Stimulated activated CD4-positive, alpha-beta T cell treated with anti-CD3 and anti-CD28 coated beads, Interleukin-2, amount 100 ng/mL, for 24 hours (primary cell): Measurements from ENCODE around the gene ZNF732.
"Not testable (repeated sequence)": the region's sequence is repeated elsewhere in the genome, so short reads cannot be mapped to it uniquely, and the experiment has no call there.

Experiments used
- DNase-seq, 2 donors: peaks; one replicate each; pipeline ENCODE4 v3.0.0-alpha.2; 2020

The ZNF732 gene

DNA sequence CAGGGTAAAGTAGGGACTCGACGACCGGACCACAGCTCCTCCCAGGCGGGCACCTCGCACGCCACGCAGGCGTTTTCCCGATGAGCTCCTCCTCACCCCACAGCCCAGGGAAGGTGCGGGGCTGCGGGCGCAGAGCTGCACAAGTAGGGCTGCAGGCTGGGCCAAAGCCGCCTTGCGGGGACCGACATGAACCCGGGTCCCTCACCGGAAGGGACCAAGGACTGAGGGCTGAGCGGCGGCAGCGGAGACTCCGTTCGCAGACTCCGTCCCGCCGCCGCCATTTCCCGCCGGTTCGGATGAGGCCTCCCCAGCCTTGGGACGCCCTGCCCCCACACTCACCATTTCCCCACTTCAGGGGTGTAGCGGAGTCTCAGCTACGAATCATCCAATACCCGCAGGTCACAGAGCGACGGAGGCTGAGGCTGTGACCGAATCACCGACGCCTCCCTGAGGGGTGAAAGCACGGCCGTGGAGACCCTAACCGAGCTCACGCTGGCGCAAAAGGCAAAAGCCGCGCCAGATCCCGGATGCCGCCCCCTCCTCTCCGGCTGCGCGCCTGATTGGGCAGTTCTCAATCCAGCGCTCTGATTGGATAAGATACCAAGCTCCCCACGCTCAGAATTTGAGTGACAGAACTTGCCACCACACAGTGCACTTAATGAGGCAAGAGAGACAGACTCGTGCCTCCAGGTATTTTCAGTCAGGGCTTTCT is at the start of gene ZNF732:
Gene ZNF732, minus strand, starts transcription at position 506 of the 712 bp plus-strand sequence. Its CDS starts 164 bp downstream, at position 342.
- DNase-seq = no peak

DNA sequence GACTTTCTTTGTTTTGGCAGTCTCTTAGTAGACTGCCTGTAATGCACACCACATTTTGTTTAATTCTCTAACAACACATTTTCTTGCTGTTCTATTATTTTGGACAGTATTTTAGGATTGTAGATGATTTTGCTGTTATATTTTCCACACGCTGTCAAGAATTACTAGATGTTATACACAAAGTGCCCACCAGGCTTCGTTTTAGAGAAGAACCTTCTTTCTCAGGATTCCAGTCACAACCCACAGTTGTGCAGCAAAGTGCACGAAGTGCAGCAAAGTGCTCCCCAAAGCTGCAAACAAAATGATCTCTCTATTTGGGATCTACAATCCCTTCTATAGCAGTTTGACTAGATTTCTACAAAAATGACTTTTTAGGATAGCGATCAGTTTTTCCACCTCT is 34.7 kb upstream of the ZNF732 start:
- no peak for DNase-seq

DNA sequence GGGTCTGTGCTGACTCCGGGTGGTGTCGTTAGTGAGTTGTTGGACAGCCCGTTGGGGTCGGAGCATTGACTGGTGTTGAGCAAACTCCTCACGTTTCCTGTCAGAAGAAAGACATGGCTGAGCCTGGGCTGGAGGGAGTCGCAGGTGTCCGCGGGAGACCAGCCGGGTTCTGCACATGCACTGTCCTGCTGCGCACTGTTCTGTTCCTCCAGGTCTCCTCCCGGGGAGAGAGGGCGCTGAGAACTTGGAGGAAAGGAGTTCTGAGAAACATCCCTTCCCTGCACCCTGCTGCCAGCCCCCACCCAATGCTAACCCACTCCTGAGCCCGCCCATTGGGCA is 33.5 kb upstream of the ZNF732 start:
- DNase-seq = peak in 1 of 2 donors; percentile 4

DNA sequence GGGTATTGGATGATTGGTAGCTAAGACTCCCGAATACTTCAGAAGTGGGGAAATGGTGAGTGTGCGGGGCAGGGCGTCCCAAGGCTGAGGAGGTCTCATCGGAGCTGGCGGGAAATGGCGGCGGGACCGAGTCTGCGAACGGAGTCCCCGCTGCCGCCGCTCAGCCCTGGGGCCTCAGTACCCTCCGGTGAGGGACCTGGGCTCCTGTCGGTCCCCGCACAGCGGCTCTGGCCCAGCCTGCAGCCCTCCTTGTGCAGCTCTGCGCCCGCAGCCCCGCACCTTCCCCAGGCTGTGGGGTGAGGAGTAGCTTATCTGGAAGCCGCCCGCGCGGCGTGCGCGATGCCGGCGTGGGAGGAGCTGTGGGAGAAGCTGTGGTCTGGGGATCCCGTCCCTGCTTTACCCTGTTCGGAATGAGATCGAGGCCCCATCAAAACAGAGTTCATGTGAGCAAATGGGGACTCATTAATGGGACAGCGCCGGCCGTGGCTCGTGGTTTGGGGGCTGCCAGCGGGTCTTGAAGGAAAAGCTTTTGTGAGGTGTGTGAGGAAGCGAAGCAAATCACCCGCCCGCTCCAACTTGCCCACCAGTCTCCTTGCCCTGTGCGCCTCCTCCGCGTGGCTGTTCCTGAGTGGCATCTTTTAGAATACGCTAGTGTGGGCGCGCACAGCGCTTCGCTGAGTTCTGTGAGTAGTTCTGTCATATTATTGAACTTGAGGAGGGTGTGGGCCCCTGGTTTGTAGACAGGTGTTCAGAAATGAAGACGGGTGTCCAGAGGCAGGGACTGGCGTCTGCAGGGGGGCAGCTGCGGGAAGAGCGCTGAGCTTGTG is 32.9 kb upstream of the ZNF732 start:
- DNase-seq = peak; percentile 63 to 69

DNA sequence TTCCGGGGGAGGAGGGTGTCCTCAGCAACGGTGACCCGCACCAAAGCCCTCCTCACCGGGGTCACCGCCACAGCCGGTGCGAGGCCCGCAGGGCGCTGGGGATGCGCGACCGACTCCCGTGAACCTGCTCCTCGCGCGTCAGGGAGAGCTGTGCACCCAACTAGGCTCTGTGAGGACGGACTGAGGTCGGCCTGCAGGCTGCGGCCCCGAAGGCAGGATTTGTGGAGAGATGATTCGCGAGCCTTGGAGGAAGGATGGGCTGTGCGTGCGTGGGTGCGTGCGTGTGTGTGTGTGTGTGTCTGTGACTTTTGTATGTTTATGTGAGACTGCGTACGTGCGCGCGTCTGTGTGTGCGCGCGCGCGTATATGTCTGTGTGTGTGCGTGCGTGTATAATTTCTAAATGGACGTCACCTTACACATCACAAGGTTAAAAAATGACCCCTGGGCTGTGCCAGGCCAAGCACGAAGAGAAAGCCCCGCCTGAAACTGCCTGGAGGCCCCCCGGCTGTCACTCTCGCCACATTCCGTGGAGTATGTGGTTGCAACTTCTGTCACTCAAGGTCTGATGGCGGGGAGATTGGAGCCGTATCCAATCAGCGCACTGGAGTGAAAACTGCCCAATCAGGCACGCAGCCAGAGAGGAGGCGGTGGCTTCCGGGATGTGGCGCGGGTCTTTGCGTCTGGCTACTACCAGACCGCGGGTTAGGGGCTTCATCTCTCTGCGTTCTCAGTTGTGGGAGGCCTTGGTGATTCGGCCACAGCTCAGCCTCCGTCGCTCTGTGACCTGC is 32.1 kb upstream of the ZNF732 start, which contains the start of gene ZNF141:
Gene ZNF141, plus strand, starts transcription at position 672 of the 789 bp plus-strand sequence. CDS start 170 bp downstream, outside the sequence.
- peak; percentile 87 to 90 for DNase-seq

DNA sequence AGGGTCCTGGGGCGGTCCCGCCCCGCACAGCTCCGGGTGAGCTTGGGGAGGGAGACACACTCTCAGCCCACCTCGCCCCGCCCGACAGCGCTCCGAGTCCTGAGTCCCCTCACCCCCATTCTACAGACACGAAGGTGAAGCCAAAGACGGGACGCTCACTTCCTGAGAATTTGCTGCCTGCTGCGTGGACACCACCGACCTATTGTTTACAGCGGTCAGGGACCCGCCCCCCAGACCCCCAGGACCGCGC is 31.5 kb upstream of the ZNF732 start:
- peak in 1 of 2 donors; percentile 8 for DNase-seq

DNA sequence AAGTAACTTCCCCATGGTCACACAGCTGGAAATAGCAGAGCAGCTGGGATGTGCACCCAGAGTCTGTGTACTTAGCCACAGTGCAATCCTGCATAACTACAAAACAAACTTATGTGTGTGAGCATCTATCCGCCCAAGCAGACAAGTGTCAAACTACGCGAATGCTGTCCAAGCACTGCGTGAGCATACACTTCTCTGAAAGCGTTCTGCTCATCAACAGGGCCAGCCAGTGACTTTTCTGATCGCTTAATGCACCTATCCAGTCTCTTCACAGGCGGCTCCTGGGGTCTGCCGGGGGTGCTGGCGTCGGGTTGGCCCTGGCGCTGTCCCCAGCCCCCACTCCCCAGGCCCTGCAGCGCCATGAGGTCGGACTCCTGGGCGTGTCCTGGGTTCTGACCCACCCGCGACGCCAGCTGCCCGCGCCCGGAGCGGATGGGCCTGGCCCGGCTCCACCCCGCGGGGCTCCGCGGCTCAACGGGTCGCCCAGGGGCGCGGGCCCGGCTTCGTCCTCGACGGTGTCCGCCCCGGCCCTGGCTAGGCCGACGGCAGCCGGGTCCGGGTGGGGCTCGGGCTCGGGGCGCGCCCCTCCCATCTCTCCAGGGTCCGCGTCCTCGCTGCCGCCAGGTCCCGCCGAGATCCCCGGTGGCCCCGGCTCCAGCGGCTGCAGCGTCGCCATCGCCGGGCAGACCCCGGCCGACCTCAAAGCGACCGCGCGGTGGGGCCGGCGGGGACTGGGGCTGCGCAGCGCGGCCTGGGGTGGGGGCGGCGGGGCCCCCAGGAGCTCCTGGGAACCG is 31.0 kb upstream of the ZNF732 start:
- DNase-seq = no peak

DNA sequence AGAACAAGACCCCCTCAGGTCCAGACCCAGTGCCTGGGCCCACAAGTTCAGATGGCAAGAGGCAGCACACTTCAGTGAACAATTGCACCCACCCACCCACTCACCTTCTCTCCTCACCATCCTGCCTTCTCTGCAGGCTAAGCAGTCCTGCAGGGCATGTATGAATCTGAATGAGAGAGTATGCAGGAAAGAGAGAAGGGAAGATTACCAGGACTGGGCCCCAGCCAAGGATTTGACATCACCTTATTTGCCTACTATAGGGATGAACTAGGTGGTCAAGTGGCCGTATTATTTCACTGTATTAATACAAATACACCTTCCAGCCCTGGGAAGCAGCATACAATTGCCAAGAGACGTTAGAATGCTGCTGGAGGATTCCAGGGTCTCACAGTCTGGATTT is 30.2 kb upstream of the ZNF732 start:
- no peak for DNase-seq

DNA sequence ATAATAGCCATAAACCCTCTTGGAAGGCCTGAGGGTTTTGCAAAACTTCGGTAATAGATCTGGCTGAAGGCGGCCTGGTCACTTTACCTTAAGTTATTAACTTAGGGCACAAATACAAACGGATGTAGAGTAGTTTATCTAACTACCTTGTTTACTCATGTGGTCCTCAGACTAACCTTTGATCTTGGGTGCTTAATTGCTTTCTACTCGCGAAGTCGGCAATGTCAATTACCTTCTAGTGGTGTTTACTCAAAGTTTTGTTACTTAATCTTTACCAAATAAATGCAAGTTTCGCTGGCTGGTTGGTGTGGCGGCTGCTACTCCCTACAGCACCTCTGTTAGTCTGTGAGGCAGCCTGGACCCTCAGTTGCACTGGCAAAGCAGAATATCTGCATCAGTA is 23.5 kb upstream of the ZNF732 start:
- no peak for DNase-seq

DNA sequence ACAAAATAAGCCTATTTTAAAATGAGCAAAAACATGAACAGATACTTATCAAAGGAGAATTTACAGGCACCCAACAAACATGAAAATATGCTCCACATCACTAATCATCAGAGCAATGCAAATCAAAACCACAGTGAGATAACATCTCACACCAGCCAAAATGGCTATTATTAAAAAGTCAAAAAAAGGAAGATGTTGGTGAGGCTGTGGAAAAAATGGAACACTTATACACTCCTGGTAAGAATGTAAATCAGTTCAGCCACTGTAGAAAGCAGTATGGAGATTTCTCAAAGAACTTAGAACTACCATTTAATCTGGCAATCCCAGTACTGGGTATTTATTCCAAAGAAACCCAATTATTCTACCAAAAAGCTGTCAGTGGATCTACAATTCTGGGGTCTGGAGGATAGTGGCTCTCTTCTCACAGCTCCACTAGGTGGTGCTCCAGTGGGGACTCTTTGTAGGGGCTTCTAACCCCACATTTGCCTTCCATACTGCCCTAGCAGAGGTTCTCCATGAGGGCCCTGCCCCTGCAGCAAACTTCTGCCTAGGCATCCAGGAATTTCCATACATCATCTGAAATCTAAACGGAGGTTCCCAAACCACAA is 9.1 kb upstream of the ZNF732 start:
- DNase-seq = no peak

DNA sequence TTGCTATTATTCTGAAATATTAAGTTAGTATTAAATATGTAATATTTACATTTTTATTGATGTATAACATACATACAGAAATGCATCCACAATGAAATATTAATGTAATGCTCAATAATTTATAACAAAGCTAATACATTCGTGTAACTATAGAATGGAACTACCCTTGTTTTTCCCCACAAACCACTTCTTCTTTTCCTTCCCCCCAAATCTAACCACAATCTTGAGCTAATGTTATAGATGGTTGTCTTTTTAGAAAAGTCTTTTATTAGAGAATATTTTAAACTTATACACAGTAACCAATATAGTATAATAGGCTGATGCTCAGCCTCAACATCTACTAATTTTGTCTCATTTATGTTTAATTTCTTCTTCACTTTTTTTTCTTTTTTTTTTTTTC is 4.5 kb upstream of the ZNF732 start:
- no peak for DNase-seq

DNA sequence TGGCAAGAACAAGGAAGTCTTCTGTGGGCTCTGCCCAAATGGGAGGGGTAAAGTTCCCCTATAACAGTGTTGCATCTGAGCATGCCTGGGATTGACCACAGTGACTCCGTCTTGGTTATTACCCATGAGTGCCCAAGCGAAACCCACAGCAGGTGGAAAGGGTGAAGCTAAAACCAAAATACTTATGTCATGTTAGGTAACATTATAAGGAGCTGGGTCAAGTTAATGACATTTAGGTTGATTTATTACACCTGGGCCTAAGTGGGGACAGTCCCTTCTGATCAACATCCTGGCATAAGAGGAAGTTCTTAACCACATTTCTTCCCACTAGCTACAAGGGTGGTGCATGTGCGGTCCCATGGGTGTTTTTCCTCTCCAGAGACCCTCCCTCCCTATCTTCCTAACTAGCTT is 1.3 kb upstream of the ZNF732 start:
- no peak for DNase-seq

DNA sequence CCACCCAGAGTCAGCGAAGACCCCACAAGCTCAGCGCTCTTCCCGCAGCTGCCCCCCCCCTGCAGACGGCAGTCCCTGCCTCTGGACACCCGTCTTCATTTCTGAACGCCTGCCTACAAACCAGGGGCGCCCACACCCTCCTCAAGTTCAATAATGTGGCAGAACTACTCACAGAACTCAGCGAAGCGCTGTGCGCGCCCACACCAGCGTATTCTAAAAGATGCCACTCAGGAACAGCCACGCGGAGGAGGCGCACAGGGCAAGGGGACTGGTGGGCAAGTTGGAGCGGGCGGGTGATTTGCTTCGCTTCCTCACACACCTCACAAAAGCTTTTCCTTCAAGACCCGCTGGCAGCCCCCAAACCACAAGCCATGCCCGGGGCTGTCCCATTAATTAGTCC is 758 bp downstream of the ZNF732 start:
- DNase-seq = not testable (repeated sequence)

DNA sequence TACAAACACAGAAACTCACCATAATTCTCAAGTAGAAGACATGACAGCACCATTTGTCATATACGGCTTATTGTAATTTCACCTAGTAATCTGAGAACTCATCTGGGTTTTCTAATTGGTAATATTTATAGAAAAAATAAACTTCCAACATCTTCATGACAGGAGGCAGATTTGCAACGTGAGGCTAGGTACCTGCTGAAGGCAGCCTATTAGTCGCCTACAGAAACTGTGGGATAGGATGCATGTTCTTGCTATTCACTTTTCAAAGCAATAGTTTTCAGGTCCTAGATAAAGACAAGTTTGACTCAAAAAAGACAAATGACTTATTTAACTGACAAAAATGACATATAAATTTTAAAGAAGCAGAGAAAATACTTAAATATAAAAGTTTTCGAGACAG is 2.9 kb downstream of the ZNF732 start:
- DNase-seq = no peak

DNA sequence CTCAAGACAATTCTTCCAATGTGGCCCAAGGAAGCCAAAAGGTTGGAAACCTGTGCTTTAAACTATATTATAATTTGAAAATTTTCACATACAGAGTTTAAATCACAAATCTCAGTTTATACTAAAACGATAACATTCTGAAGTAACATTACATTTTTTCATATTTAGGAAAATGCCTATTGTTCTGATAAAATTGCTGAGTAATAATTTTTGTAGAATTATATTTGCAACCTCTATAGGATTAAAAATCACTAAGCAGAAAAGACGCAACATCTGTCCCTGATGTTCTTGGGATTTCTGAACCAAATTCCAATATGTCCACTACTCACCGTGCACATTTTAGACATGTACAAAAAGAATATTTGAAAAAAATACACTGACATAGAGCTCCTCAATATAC is 10.5 kb downstream of the ZNF732 start:
- DNase-seq = no peak

DNA sequence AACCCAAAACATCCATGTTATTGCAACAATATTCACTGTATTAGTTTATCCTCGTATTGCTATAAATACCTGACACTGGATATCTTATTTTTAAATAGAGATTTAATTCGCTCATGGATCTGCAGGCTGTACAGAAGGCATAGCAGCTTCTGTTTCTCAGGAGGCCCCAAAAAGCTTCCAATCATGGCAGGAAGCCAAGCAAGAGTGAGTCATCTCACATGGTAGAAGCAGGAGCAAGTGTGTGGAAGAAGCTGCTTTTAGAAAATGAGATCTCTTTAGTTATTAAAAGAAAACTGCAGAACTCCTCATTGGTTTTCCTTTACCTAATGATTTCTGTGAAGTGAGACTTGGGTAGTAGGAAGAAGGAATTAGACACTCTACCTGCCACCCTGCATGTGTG is 16.4 kb downstream of the ZNF732 start:
- DNase-seq = no peak

DNA sequence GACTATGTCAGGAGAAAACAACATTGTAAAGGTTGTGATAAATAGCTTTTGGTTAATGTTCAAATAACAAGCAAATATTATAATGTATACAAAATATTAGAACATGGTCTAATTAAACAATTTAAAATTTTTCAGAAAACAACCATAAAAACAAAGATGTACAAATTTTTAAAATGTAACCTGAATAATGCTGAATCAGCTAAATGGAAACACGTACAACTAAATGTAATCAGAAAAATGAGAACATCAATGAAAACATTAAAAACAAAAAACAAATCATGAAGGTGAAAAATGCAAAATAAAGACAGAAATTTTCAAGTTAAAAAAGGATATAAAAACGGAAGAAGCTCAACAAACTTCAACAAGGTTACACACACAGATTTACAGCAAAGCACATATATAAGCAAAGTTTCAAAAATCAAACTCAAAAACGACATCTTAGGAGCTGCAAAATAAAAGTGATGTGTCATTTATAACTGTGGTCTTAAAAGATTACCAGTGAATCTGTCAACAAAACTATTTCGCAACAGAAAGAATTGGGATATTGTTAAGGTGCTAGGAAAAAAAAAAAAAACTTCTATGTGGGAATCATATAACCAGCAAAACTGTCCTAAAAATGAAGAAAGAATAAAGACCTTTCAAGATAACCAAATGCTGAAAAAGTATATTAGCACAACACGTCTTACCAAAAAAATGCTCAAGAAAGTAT is 31.8 kb downstream of the ZNF732 start:
- DNase-seq = no peak

DNA sequence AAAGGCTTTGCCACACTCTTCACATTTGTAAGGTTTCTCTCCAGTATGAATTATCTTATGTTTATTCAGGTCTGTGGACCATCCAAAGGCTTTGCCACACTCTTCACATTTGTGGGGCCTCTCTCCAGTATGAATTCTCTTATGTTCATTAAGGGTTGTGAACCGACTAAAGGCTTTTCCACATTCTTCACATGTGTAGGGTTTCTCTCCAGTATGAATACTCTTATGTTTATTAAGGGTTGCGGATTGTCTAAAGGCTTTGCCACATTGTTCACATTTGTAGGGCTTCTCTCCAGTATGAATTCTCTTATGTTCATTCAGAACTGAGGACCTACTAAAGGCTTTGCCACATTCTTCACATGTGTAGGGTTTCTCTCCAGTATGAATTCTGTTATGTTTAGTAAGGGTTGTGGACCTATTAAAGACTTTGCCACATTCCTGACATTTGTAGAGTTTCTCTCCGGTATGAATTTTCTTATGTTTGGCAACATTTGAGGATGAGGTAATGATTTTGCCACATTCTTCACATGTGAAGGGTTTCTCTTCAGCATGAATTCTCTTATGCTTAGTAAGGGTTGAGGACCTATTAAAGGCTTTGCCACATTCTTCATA is 33.7 kb downstream of the ZNF732 start:
- no peak for DNase-seq

DNA sequence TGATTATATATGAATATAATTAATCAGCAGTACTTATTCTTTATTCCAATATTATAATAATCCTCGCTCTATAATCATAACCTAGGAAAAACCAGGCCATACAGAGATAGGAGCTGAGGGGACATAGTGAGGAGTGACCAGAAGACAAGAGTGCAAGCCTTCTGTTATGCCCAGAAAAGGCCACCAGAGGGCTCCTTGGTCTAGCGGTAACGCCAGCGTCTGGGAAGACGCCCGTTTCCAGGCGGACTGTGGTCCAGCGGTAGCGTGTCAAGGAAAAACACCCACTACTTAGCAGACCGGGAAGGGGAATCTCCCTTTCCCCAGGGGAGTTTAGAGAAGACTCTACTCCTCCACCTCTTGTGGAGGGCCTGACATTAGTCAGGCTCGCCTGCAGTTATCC is 46.0 kb downstream of the ZNF732 start:
- peak in 1 of 2 donors; percentile 5 for DNase-seq

DNA sequence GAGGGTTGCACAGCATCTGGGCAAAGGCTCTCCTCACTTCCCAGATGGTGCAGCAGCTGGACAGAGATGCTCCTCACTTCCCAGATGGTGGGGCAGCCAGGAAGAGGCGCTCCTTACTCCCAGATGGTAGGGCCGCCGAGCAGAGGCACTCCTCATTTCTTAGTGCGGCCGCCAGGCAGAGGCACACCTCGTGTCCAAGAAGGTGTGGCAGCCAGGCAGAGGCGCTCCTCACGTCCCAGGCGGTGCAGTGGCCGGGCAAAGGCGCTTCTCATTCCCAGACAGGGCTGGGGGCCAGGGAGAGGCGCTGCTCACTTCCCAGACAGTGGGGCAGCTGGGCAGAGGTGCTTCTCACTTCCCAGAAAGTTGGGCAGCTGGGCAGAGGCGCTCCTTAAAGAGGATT is 48.8 kb downstream of the ZNF732 start:
- no peak for DNase-seq
